Breast epithelium (tissue), 4 donors: ENCODE data around the gene MED7. TPM values are rescaled to one million over a fixed set of nuclear protein-coding genes. Genes with fewer than 3 reads are reported as not detected.

ENCODE experiments used
- DNase-seq, 2 donors: peaks; one replicate each; pipeline ENCODE4 v3.0.0-alpha.2; 2019; ENCODE audit warnings: low spot score in 2 of 2
- H3K27ac ChIP-seq, 2 donors: fragments of 200-600 bp; sonication (generic) in 1 of 2; one replicate each; pipeline ENCODE4 v1.5.1; 2016 to 2019; ENCODE audit warnings: mild to moderate bottlenecking in 1 of 2
- H3K27me3 ChIP-seq, 2 donors: fragments of 200-600 bp; sonication (generic) in 1 of 2; one replicate each; pipeline versions ENCODE4 v1.5.1 to v1.6.0; 2017 to 2019; ENCODE audit warnings: control low read depth in 1 of 2, mild to moderate bottlenecking in 1 of 2
- H3K36me3 ChIP-seq: fragments of 200-600 bp; one replicate; pipeline ENCODE4 v1.5.1; 2019
- H3K4me1 ChIP-seq, 2 donors: fragments of 200-600 bp; sonication (generic); one replicate each; pipeline ENCODE4 v1.5.1; 2016 to 2019; ENCODE audit warnings: control low read depth in 1 of 2
- H3K4me3 ChIP-seq, 3 donors: fragments of 200-600 bp; sonication (generic); 1 replicate in 2 of 3; 2 replicates in 1 of 3; pipeline ENCODE4 v1.5.1; 2016 to 2019; ENCODE audit warnings: mild to moderate bottlenecking in 3 of 3, moderate library complexity in 2 of 3
- H3K9me3 ChIP-seq, 2 donors: fragments of 200-600 bp; sonication (generic) in 1 of 2; one replicate each; pipeline ENCODE4 v1.5.1; 2016 to 2019; ENCODE audit warnings: control low read depth in 1 of 2
- CTCF ChIP-seq, 3 donors: fragments of 450-650 bp; IDR thresholded peaks; one replicate each; pipeline ENCODE4 v1.5.1; 2016 to 2017; ENCODE audit warnings: antibody characterized with exemption in 3 of 3, mild to moderate bottlenecking in 3 of 3, moderate library complexity in 3 of 3
- POLR2A ChIP-seq: fragments of 450-650 bp; IDR thresholded peaks from one replicate; pipeline ENCODE4 v1.6.1; 2016; ENCODE audit warnings: antibody characterized with exemption, mild to moderate bottlenecking, moderate library complexity
- POLR2AphosphoS5 ChIP-seq, 3 donors: sonication (generic); formaldehyde crosslinking; IDR thresholded peaks; one replicate each; pipeline ENCODE4 v1.6.1; 2017; ENCODE audit warnings: antibody characterized with exemption in 3 of 3
- intact Hi-C: fragments of 100-400 bp; cut with DNase I; formaldehyde crosslinking; loops from one replicate; pipeline ENCODE4 v1.15.1; 2023; ENCODE audit warnings: low total_unique reads
- total RNA-seq, 3 donors: library from RNA; depleted of rRNA; stranded (reverse); fragments of >200 nt; gene quantifications; one replicate each; pipeline ENCODE4 v1.1.0, GENCODE V29; 2016

Gene MED7
- total RNA-seq, 3 donors from 2014 or later, result 12.2 to 15.5 (median 14.4) TPM

GRCh38 chr5:157108976-157109375, 33.7 kb downstream of the MED7 start, which contains the start of gene HAVCR2:
Gene HAVCR2, minus strand, starts transcription at chr5:157109044. Its CDS starts 61 bp downstream, at chr5:157108983.
- Histone ChIP-seq H3K36me3 (no peaks in the 10 kb centered on the region), H3K9me3 (no peaks in the 10 kb centered on the region), H3K27me3 (no peaks in the 10 kb centered on the region), H3K4me3 (peak within 1 kb of the TSS in 2 of 3 donors; percentile 0 to 31), H3K4me1 (no peaks in the 10 kb centered on the region), H3K27ac (peak within 1 kb of the TSS in 1 of 2 donors; percentile 32)
- no peak for TF ChIP-seq POLR2A
- TF ChIP-seq POLR2AphosphoS5 (IDR thresholded peaks at IDR 0.05), result no peak
- no peak for TF ChIP-seq CTCF (IDR thresholded peaks at IDR 0.05)
- DNase-seq, result no peak
- intact Hi-C loops, result no loop called here

GRCh38 chr5:157107508-157107907, 35.2 kb downstream of the MED7 start:
- H3K36me3 ChIP-seq, result no peaks in the 10 kb centered on the region
- no peak overlapping the region for H3K27ac ChIP-seq
- TF ChIP-seq CTCF (IDR thresholded peaks at IDR 0.05) (no peak), POLR2A (no peak), POLR2AphosphoS5 (IDR thresholded peaks at IDR 0.05) (no peak)
- H3K4me1 ChIP-seq, result no peaks in the 10 kb centered on the region
- peak overlapping the region in 1 of 3 donors; percentile 31 for H3K4me3 ChIP-seq
- H3K9me3 ChIP-seq, result no peaks in the 10 kb centered on the region
- no peak for DNase-seq
- no peaks in the 10 kb centered on the region for H3K27me3 ChIP-seq
- intact Hi-C loops, result no loop called here

GRCh38 chr5:157106630-157107461, 35.8 kb downstream of the MED7 start:
- H3K9me3 ChIP-seq, result no peaks in the 10 kb centered on the region
- H3K27me3 ChIP-seq, result no peaks in the 10 kb centered on the region
- peak overlapping the region in 1 of 3 donors; percentile 9 for H3K4me3 ChIP-seq
- TF ChIP-seq POLR2AphosphoS5 (IDR thresholded peaks at IDR 0.05) (no peak), CTCF (IDR thresholded peaks at IDR 0.05) (no peak), POLR2A (no peak)
- intact Hi-C loops, result no loop called here
- H3K4me1 ChIP-seq, result no peaks in the 10 kb centered on the region
- H3K36me3 ChIP-seq, result no peaks in the 10 kb centered on the region
- no peak for DNase-seq
- H3K27ac ChIP-seq, result no peak overlapping the region

- Histone ChIP-seq H3K4me3 (no peak overlapping the region), H3K27me3 (no peaks in the 10 kb centered on the region), H3K4me1 (no peaks in the 10 kb centered on the region), H3K27ac (no peak overlapping the region), H3K9me3 (no peaks in the 10 kb centered on the region), H3K36me3 (no peaks in the 10 kb centered on the region)
- no peak for DNase-seq
- intact Hi-C loops, result no loop called here
- no peak for TF ChIP-seq POLR2A
These were observed 42.5 kb downstream of the MED7 start for GRCh38 chr5:157100140-157100679.

GRCh38 chr5:157088342-157088990, 54.2 kb downstream of the MED7 start:
- intact Hi-C loops, result no loop called here
- Histone ChIP-seq H3K36me3 (no peaks in the 10 kb centered on the region), H3K9me3 (no peaks in the 10 kb centered on the region), H3K27me3 (no peaks in the 10 kb centered on the region), H3K4me1 (no peaks in the 10 kb centered on the region), H3K27ac (no peak overlapping the region), H3K4me3 (no peak overlapping the region)
- TF ChIP-seq POLR2A, result no peak
- no peak for TF ChIP-seq CTCF (IDR thresholded peaks at IDR 0.05)
- no peak for TF ChIP-seq POLR2AphosphoS5 (IDR thresholded peaks at IDR 0.05)
- DNase-seq, result no peak

Other genes with a start within 250 kb of the MED7 start
- 1 to 10 TPM in 1 of 3 donors, under 1 TPM in 1, not detected in 1; 0.88 to 2.4 TPM for gene TIMD4, start 179.6 kb downstream of the MED7 start, total RNA-seq
- 1 to 10 TPM in 1 of 3 donors, under 1 TPM in 1, not detected in 1; 0.44 to 2.9 TPM for gene HAVCR1, start 83.7 kb downstream of the MED7 start, total RNA-seq
- gene HAVCR2, start 33.8 kb downstream of the MED7 start, total RNA-seq, result 10 to 100 TPM; 10.8 to 26.6 (median 13.3) TPM
- gene GARIN3, start 23.4 kb upstream of the MED7 start, total RNA-seq, result not detected
- 1 to 10 TPM; 3.3 to 4.4 (median 3.4) TPM for gene ITK, start 38.0 kb upstream of the MED7 start, total RNA-seq
- gene CYFIP2, start 123.3 kb upstream of the MED7 start, total RNA-seq, result 10 to 100 TPM in 2 of 3 donors, 1 to 10 TPM in 1; 6.2 to 15.5 (median 12.1) TPM